ENCODE data around the gene NCAPD3.
A peak's percentile ranks its signal among the peaks of the same experiment; 100 is the strongest.

The NCAPD3 gene

DNA sequence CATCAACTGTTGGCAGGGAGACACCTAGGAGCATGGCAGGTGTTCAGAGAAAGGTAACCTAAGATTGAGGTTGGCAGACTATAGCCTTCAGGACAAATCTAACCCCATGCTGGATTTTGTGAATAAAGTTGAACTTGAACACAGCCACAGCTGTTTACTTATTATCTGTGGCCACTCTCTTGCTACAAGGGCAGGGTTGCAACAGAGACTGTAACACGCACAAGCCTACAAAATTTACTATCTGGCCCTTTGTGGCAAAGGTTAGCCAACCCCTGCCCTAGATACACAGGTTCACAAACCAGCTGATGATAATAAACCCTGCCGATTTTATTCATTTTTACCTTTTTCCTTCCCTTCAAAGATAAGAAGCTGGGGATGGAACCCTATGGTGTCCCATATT lies 26.9 kb upstream of the NCAPD3 start:
- no peak for DNase-seq

DNA sequence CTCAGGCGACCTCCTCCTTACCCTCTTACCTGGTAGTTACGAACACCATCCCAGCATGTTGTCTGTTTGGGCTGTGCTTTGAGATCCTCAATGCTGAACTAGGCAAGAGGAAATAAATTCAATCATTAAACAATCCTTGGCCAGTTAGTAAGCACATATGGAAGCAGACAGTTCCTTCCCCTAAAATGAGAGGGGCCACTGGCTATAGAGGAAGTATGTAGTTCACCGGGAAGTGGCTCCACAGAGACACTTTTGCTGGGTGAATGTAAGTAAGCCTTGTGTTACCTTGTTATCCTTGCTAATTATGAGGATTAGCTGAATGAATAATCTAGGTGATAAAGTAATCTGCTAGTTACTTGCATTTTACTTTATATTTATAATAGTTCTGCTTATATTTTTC lies 26.5 kb upstream of the NCAPD3 start:
- no peak for DNase-seq

DNA sequence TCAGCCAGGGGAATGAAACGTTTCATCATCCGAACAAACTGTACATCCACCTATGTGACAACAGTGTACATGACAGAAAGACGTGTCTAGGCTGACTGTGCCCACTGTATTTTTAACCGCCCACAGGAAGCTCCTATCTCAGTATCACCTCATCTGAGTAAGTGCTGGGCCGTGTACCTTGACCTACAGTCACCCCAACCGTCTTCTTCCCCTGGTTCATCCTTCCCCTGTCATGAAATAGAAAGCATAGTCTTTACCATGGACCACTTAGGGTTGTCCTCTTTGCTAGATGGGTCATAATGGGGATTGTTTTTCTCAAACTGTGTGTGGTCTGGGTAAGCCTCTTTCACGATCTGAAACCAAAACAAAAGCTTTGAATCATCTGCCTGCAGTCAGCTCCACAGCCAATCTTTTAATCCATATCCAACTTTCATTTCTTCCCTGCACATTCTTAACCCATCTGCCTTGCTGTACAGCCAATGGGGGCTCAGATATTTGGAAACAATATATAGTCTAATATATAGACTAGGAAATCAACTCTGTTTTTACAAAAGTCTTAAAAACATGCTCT lies 25.2 kb upstream of the NCAPD3 start:
- DNase-seq: no peak

DNA sequence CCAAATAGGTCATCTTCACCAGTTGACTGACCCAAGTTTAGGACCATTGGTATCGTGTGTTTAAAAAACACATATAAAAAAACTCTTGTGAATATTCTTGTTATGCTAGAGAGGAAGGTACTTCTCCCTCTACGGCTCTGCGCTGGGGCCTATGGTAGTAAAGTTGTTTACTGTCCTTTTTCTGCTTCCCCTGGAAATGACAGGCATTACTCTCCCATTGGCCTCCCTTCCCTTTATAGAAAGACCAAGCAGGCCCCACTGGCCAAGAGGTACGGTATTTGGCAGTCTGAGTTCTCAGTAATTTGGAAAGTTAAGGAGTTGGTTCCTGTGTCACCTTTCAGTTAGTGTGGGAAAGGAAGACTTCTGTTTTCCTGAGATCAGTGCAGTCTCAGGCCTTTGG lies 22.9 kb upstream of the NCAPD3 start:
- no peak for DNase-seq

DNA sequence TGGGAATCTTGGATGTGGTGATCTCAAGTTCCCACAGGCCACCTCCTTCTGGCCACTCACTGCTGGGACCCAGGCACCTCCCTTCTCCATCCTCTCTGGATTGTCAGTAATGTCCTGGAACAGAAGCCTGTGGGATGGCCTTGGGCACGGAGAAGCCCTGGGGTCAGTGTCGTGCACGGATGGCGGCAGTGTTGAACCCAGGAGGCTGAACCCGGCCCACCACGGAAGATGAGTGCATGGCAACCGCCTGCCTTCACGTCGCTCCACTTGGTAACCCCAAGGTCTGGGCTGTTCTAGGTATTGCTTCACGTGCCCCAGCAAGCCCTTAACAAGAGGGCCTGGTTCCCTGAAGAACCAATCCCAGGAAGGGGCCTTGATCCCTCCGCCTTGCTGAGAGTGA lies 22.3 kb upstream of the NCAPD3 start:
- DNase-seq: no peak

DNA sequence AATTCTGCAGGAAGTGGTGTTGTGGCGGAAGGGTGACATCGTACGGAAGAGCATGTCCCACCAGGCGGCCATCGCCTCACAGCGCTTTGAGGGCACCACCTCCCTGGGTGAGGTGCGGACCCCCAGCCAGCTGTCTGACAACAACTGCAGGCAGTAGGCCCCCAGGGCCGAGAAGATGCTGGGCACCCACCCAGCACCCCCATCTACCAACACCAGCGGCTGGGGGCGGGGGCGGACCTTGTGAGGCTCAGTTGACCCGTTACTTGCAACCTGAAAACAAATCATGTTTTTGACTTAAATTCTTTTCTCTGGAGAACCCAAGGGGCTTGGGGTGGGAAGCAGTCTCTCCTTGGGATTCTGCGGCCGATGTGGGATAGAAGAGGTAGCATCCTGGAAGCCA lies 21.7 kb upstream of the NCAPD3 start:
- DNase-seq: no peak

DNA sequence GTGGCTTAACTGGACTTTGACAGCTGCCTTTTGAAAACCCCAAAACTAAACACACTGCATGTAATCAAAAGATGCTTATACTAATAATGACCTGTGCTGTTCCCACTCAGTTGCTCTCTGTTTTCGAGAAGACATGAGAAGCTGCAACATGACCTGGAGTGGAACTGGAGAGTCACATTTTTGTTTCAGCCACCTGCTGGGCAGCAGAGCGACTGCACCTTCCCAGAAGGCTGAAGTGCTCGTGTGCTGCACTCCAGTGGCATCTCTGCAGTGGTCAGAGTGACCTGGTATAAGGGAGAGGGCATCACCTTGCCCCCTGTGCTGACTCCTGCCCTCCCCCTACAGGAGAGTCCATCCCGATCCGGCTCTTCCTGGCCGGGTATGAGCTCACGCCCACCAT lies 20.8 kb upstream of the NCAPD3 start:
- DNase-seq: peak in 1 of 2 donors; percentile 25

DNA sequence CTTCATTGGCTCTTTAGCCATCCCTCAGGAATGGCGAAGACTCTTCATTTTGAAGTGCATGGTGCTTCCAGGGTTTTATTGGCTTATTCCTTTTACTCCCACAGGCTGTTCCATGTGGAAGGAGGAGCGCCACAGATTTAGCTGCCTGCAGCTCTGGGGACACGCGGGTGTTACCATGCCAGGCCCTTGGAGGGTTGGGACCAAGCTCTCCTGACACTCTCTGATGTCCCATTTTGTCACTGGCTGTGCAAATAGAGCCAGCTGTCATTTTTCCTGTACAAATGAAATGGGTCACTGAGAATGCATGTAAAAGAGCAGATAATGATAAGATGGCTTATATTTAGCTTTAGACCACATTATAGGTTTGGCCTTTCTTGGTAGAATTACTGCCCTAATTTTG lies 20.1 kb upstream of the NCAPD3 start:
- no peak for DNase-seq

DNA sequence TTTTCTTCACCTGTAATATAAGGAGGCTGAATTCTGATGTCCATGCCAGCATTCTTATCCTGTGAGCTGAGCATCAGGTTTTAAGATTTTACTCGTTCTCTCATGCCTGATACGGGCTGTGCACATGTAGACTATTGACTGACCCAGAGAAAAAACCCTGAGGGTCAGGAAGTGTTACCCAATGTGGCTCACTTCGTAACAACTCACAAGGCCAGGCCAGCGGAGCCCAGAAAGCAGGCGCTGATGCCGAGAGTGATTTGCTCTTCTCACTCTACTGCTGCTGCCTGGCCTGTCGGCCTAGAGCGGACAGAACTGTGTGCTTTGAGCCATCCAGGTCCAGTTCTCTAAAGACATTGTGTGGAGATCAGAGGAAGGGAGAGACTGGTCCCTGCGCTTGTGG lies 18.6 kb upstream of the NCAPD3 start:
- DNase-seq: no peak

DNA sequence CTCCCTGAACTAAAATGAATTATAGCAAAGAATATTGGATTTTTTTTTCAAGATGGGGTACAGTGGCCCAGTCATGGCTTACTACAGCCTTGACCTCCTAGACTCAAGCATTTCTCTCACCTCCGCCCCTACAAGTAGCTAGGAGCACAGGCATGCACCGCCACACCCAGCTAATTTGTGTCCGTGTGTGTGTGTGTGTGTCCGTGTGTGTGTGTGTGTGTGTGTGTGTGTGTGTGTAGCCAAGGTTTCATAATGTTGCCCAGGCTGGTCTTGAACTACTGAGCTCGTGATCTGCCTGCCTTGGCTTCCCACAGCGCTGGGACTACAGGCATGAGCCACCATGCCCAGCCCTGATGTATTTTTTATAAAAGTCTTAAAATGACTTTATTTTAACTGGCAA lies 16.8 kb upstream of the NCAPD3 start:
- DNase-seq: no peak

DNA sequence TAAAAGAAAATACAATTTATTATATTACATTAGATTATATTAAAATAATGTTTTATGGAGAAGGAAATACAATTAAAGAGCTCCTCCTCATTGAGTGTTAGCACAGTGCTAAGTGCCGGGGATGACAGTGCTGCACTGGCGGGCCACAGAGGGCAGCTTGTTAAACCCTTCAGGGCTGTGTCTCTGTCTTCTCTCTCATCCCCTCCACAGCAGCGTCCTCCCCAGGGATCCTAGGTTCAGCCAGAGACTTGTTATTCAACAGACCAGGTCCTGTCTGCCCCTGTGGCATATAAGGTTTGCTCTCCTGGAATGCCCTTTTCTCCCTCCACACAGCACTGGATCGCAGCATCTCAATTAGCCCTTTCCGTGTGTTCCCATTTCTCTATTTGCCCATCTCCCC lies 15.2 kb upstream of the NCAPD3 start:
- no peak for DNase-seq

DNA sequence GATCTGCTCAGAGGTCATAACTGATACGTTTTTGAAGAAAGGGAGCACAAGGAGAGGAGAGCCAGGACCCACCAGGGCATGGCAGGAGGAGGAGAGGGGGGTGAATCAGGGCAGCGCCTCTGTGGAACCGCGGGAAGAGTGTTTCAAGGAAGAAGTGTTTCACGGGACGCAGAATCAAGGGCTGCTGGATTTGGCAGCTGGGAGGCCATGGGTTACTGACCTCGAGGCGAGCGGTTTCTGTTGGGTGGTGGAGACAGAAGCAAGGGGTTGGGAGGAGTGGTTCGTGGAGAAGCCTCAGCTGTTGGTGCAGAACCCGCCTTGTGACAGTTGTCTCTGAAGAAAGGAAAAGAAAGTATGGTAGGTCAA lies 13.8 kb upstream of the NCAPD3 start:
- DNase-seq: no peak

DNA sequence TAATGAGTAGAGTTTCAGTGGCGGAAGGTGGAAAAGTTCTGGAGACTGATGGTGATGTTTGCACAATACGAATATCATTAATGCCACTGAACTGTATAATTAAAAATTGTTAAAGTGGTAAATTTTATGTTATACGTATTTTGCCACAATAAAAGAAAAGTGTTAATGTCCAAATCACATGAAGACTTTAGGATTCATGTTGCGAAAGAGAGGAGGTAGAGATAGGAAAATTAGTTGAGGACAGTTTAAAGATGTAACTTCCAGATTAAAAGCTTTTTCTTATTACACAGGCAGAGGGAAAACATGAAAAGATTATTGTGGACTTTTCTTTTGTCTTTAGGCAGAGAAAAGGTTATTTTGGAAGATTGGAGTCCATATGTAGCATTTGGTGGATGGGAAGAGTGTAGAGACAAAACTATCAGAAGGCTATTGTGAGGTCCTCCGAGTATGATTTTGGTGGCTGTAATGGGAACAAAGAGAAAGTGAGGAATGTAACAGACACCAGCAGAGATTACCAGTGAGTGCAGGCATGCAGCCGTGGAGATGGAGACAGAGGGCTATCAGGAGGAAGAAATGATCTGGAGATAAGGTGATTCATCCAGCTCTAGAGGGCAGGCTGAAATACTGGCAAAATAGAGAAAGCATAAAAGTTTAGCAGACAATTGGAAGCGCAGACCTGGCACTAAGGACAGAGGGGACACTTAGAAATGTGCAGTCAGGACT lies 13.2 kb upstream of the NCAPD3 start:
- no peak for DNase-seq

DNA sequence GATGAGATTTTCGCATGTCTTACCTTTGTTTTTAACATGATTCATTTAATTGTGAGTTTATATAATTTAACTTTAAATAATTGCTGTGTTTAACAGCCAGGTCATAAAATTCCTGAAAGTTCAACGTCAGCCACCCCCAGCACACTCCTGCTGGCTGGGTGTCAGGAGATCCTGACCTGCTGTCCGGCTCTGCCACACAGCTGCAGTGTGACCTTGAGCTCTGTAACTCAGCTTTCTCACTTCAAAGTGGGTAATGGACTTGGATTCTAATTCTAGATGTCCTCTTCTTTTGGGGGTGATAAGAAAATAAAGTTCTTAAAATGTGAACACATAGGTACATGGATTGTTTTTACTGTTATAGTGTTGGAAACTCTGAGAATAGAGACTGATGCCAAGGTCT lies 11.6 kb upstream of the NCAPD3 start:
- no peak for DNase-seq

DNA sequence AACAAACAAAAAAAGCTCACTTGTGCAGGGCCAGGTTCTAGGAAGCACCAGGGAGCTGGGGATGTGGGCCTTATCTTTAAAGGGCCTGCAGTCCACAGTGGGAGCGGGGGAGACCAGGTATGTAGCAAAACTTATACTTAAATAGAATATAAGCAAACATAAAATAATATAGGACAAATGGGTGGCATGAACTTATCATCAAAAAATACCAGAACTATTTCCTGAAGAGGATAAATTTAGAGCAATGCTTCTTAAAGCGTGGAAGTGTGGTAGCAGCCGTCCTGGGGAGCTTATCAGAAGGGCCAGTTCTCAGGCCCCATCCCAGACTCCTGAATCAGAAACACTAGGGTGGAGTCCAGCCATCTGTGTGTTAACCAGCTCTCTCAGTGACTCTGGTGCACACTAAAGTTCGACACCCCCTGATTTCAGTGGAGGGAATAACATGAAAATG lies 10.0 kb upstream of the NCAPD3 start:
- no peak for DNase-seq

DNA sequence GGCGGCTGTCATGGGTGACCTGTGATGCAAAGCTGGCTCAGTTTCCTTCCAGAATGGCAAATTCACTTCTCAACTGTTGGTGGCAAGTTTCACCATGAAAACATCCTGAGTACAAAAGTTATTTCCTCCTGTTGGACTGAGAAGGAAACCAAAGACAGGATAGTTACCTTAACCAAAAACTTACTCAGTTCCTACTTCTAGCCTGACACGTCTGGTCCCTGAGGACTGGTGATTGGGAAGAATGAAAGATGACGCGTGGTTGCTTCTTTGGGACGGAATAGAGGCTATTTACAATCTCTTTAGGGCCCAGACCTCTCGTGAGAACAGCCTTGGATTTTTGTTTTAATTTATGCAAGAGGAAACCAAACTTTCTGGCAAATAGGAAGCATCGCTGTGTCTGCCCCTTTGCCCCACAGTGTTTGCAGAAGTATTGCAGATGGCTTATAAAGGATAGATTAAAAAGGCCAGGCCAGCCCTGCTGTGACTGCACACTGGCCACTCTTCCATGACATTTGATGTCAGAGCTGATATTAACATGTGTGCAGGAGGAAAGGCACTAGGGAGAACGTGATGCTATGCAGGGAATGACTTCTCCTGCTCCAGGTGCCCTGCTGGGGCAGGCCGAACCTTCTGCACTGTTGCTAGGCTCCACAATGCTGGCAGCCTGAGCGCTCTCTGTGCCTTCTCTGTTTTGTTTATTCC lies 8.3 kb upstream of the NCAPD3 start:
- no peak for DNase-seq

DNA sequence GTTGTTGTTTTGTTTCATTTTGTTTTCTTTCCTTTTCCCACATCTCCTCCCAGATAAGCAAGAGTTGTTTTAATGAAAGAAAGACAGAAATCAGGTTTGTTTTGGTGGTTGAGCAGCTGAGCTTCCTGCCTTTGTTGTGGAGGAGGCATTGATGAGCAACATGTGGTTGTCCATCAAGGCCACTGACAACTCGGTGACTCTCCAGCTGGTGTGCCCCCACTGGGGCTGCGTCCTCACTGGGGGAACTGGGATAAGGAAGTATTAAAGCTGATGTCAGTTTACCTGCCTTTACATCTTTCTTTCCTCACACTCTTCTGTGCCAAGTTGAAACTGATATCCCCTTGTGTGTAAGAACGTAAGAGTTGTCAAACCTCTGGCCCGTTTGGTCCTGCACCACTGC lies 6.6 kb upstream of the NCAPD3 start:
- no peak for DNase-seq

DNA sequence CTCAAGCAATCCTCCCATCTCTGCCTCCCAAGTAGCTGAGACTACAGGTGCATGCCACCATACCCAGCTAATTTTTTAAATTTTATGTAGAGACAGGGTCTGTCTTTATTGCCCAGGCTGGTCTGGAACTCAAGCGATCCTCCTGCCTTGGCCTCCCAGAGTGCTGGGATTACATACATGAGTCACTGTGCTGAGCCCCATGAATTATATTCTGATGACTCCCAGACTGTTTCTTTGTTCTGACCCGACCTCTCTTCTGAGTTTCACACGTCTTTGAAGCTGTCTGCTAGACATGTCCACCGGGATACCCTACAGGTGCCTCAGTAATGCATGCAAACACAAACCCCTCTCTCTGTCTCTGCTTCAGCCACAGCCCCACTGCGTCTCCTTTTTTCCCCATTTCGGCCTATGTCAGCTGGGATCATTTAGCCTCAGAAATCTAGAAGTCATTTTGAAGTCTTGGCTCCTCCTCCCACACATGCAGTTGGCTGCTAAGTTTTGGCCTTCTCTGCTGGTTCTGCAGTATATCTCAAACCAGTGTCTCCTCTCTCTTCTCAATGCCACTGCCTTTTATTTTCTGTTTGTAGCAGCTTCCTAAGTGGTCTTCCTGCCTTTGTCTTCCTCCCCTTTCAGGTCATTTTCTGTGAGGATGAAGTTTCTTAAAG lies 5.5 kb upstream of the NCAPD3 start:
- DNase-seq: no peak

DNA sequence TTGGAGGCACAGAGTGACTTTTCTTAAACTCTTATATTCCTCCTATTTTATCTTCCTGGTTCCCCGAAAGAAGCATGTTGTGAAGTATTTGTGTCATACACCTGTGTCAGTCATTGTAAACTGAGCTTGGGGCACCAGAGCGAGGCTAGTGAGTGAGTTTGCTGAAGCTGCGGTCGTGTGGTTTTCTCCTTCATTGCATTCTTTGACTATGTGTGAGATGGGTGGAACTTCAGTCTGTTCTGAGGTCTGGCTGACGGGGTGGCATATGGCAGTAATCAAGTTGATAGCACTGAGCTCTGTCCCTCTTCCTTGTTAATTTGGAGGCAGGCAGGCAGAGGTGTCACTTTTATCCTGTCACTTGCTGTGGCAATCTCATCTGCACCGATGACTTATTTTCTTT lies 4.9 kb upstream of the NCAPD3 start:
- peak; percentile 43 to 59 for DNase-seq

DNA sequence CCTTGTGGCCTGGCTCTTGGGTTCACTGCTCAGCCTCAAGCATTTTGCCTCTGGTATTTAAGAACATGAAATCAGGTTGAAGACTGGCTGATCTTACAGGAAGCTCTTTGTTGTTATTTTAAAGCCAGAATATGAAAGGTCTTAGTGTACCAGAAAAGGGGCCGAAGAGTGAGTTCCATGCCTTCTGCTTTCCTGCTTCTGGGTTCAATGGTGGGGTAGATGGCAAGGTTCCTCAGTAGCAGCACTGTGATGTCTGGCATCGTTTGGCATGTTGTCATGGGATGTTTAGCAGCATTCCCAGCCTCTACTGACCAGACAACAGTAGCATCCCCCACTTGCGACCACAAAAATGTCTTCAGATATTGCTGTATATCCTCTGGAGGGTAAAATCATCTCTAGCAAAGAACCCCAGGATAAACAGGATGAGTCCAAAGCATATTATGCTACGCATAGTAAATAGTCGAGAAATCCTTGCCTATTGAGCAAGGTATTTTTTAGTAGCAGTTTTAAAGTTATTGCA lies 3.1 kb upstream of the NCAPD3 start:
- no peak for DNase-seq

DNA sequence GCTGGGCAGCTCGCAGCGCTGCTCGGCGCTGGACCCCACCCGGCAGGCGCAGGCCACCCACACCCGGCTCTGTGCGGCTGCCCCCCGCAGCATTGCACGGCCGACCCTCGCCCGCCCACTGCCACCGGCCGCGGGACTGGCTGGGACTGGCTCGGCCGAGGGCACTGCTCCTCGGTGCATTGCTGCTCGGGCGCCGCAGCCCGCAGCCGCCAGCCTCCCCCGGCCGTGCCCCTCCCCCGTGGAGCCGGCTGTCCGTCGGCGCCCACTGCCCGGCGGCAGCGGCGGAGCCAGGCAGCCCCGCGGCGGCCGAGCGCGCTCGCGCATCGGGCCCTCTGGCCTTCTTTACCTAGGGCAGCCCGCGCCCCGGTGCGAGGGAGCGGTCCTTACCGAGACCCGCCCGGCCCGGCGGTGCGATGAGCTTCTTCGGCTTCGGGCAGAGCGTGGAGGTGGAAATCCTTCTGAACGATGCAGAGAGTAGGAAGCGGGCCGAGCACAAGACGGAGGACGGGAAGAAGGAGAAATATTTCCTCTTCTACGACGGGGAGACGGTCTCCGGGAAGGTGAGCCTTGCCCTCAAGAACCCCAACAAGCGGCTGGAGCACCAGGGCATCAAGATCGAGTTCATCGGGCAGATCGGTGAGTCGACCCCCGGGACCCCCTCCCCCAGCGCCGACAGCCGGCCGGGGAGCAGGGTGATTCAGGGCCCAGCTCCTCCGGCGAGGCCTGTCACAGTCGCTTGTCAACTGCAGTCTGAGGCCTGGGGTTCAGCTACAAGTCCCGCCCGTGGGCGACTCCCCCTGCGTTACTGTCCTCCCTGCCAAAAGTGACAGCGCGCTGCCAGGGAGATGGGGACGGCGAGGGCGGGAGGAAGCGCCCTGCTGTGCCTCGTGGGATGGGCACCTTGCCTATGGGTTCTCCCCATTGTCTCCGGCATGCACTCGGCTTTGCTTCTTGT lies 1.2 kb upstream of the NCAPD3 start:
- peak; percentile 37 to 51 for DNase-seq

DNA sequence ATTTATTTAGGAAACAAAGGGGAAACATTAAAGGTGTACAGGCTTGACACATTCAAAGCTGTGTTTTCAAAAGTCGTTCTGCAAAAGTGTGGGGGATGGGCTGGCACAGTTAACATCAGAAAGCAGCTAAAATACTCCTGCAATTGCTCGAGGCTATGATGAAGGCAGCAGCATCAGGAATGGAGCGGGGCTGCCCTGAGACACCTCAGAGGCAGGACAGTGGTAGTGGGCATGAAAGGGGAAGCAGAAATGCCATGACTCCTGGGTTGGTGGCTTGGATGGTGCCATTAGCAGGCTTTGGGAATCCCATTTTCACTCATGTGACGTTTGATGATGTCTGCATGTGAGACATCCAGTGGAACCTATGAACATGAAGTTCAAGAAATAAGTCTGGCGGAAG lies 646 bp downstream of the NCAPD3 start:
- DNase-seq: no peak

DNA sequence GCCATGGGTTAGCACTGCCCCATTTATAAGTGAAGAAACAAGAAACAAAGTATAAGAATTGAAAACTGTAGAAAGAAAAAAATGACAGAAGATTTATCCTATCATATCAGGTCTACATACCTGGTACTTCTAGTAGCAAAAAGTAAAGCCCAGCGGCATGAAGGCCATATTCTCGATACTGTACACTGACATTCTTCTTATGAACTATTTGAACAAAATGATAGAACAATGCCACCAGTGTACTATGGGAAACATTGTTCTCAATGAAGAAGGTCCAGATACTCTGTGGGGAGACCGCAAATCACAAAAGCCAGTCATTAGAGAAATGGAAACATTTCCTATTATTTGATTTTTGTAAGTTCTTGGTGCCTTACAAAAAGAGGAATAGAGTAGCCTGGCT lies 7.0 kb downstream of the NCAPD3 start:
- no peak for DNase-seq

All from CD4-positive, alpha-beta T cell treated with Interleukin-4 for 1 hour (primary cell).